B cell (primary cell): Measurements from ENCODE around the gene VPS25.

ENCODE experiments used
- EZH2 ChIP-seq: IDR thresholded peaks from 2 replicates; pipeline ENCODE4 v1.6.1; 2012; ENCODE audit warnings: borderline replicate concordance, low read depth, mild to moderate bottlenecking, moderate library complexity, low read length; ENCODE audit not compliant: insufficient read depth, poor library complexity, severe bottlenecking
- TF ChIP-seq, protein P1 (sequence below): fragments of 200-600 bp; IDR thresholded peaks from one replicate; pipeline ENCODE4 v1.8.0; 2022; ENCODE audit warnings: antibody characterized with exemption, mild to moderate bottlenecking

DNA sequence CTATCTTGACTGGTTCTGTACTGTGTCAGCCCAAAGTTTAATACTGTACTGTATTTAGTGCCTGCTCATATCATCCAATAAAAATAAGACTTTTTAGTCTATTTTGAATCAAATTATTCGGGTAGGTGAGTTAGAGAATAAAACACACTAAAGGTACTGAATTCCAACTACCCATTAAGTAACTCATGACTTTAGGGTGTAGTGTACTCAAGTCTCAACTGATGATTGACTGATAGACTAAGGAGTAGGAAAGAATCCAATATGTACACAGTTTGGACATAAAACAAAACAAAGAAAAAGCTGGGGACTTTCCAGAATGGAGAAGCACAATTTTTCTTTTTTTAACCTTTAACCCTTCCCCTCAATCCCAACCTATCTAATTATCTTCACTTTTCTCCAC is 32.5 kb upstream of the VPS25 start:
- TF ChIP-seq EZH2 = no peak
- TF ChIP-seq, protein P1, sequence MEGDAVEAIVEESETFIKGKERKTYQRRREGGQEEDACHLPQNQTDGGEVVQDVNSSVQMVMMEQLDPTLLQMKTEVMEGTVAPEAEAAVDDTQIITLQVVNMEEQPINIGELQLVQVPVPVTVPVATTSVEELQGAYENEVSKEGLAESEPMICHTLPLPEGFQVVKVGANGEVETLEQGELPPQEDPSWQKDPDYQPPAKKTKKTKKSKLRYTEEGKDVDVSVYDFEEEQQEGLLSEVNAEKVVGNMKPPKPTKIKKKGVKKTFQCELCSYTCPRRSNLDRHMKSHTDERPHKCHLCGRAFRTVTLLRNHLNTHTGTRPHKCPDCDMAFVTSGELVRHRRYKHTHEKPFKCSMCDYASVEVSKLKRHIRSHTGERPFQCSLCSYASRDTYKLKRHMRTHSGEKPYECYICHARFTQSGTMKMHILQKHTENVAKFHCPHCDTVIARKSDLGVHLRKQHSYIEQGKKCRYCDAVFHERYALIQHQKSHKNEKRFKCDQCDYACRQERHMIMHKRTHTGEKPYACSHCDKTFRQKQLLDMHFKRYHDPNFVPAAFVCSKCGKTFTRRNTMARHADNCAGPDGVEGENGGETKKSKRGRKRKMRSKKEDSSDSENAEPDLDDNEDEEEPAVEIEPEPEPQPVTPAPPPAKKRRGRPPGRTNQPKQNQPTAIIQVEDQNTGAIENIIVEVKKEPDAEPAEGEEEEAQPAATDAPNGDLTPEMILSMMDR = no peak
